ENCODE measurements around the gene DAD1. TPM values are rescaled to one million over a fixed set of nuclear protein-coding genes. Genes with fewer than 3 reads are reported as not detected.

The DAD1 gene
- total RNA-seq, 1 experiment from 2014 or later: 155 TPM

DNA sequence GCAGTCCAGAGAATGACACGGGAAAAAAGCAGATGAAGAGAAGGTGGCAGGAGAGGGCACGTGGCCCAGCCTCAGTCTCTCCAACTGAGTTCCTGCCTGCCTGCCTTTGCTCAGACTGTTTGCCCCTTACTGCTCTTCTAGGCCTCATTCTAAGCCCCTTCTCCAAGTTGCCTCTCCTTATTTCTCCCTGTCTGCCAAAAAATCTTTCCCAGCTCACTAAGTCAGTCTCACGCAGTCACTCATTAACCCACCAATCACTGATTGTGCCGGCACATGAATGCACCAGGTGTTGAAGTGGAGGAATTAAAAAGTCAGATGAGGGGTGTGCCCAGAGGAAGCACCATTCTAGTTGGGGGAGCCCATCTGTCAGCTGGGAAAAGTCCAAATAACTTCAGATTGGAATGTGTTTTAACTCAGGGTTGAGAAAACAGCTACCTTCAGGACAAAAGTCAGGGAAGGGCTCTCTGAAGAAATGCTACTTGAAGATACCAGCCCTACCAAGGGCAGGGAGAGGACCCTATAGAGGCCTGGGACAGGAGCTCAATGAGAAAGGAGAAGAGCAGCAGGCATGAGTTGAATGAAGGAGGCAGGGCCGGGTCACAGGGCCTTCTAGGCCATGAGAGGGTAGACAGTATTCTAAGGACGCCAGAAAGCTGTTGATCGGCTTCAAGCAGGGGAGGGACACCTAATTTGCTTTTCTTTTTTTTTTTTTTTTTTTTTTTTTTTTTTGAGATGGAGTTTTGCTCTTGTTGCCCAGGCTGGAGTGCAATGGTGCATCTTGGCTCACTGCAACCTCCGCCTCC is 40.9 kb downstream of the DAD1 start:
- BruUV-seq (replicated peaks): no TSS peak
- POLR2A ChIA-PET (ENCODE audit: unreplicated experiment): no interaction called here
- intact Hi-C loops (cut with micrococcal nuclease; ENCODE audit: unreplicated experiment): no loop called here

DNA sequence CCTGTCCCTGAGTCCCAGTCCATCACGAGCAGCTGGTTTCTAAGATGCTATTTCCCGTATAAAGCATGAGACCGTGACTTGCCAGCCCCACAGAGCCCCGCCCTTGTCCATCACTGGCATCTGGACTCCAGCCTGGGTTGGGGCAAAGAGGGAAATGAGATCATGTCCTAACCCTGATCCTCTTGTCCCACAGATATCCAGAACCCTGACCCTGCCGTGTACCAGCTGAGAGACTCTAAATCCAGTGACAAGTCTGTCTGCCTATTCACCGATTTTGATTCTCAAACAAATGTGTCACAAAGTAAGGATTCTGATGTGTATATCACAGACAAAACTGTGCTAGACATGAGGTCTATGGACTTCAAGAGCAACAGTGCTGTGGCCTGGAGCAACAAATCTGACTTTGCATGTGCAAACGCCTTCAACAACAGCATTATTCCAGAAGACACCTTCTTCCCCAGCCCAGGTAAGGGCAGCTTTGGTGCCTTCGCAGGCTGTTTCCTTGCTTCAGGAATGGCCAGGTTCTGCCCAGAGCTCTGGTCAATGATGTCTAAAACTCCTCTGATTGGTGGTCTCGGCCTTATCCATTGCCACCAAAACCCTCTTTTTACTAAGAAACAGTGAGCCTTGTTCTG is 41.6 kb downstream of the DAD1 start:
- H3K4me3 ChIP-seq: no peak overlapping the region
- no peaks in the 10 kb centered on the region for H3K36me3 ChIP-seq (ENCODE audit: low read depth)
- intact Hi-C loops (cut with micrococcal nuclease; ENCODE audit: unreplicated experiment): no loop called here
- H3K4me1 ChIP-seq (replicated peaks; ENCODE audit: insufficient read depth): no peaks in the 10 kb centered on the region
- no peaks in the 10 kb centered on the region for H3F3A ChIP-seq (ENCODE audit: insufficient read depth, low read depth)
- no peaks in the 10 kb centered on the region for H3K27me3 ChIP-seq (ENCODE audit: insufficient read depth, low read depth)
- ChIA-PET POLR2A (ENCODE audit: unreplicated experiment) (no interaction called here), CTCF (no interaction called here)
- no peaks in the 10 kb centered on the region for H3K79me2 ChIP-seq (ENCODE audit: low read depth)
- no peak overlapping the region for H2AFZ ChIP-seq
- no peak for DNase-seq
- no peaks in the 10 kb centered on the region for H4K20me1 ChIP-seq (ENCODE audit: insufficient read depth)
- H3K9me3 ChIP-seq (ENCODE audit: insufficient read depth, low read depth): no peaks in the 10 kb centered on the region
- H3K9me2 ChIP-seq (ENCODE audit: insufficient read depth): no peaks in the 10 kb centered on the region
- no peak overlapping the region for H3K4me2 ChIP-seq
- no peak for TF ChIP-seq EZH2 (IDR thresholded peaks at IDR 0.05; ENCODE audit: low read depth)
- TF ChIP-seq, protein P1, sequence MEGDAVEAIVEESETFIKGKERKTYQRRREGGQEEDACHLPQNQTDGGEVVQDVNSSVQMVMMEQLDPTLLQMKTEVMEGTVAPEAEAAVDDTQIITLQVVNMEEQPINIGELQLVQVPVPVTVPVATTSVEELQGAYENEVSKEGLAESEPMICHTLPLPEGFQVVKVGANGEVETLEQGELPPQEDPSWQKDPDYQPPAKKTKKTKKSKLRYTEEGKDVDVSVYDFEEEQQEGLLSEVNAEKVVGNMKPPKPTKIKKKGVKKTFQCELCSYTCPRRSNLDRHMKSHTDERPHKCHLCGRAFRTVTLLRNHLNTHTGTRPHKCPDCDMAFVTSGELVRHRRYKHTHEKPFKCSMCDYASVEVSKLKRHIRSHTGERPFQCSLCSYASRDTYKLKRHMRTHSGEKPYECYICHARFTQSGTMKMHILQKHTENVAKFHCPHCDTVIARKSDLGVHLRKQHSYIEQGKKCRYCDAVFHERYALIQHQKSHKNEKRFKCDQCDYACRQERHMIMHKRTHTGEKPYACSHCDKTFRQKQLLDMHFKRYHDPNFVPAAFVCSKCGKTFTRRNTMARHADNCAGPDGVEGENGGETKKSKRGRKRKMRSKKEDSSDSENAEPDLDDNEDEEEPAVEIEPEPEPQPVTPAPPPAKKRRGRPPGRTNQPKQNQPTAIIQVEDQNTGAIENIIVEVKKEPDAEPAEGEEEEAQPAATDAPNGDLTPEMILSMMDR (conservative IDR thresholded peaks at IDR 0.05): no peak
- H3K27ac ChIP-seq: no peak overlapping the region
- BruUV-seq (replicated peaks): no TSS peak

More for the DNA sequence above, 40.9 kb downstream of the DAD1 start:
- DNase-seq: no peak
- H3K4me3 ChIP-seq: no peak overlapping the region
- no peaks in the 10 kb centered on the region for H3K36me3 ChIP-seq (ENCODE audit: low read depth)
- no peak overlapping the region for H2AFZ ChIP-seq
- no peaks in the 10 kb centered on the region for H3K9me3 ChIP-seq (ENCODE audit: insufficient read depth, low read depth)
- H3K4me1 ChIP-seq (replicated peaks; ENCODE audit: insufficient read depth): no peaks in the 10 kb centered on the region
- no peaks in the 10 kb centered on the region for H3K9me2 ChIP-seq (ENCODE audit: insufficient read depth)
- no peak overlapping the region for H3K27ac ChIP-seq
- CTCF ChIA-PET: no interaction called here
- no peaks in the 10 kb centered on the region for H4K20me1 ChIP-seq (ENCODE audit: insufficient read depth)
- TF ChIP-seq, protein P1 (conservative IDR thresholded peaks at IDR 0.05): no peak
- TF ChIP-seq EZH2 (IDR thresholded peaks at IDR 0.05; ENCODE audit: low read depth): no peak
- no peaks in the 10 kb centered on the region for H3K79me2 ChIP-seq (ENCODE audit: low read depth)
- no peak overlapping the region for H3K4me2 ChIP-seq
- H3F3A ChIP-seq (ENCODE audit: insufficient read depth, low read depth): no peaks in the 10 kb centered on the region
- no peaks in the 10 kb centered on the region for H3K27me3 ChIP-seq (ENCODE audit: insufficient read depth, low read depth)

DNA sequence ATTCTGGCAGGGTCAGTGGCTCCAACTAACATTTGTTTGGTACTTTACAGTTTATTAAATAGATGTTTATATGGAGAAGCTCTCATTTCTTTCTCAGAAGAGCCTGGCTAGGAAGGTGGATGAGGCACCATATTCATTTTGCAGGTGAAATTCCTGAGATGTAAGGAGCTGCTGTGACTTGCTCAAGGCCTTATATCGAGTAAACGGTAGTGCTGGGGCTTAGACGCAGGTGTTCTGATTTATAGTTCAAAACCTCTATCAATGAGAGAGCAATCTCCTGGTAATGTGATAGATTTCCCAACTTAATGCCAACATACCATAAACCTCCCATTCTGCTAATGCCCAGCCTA is 42.3 kb downstream of the DAD1 start:
- Histone ChIP-seq H3K4me2 (no peak overlapping the region), H2AFZ (no peak overlapping the region), H3K4me3 (no peak overlapping the region), H3F3A (ENCODE audit: insufficient read depth, low read depth) (no peaks in the 10 kb centered on the region), H3K79me2 (ENCODE audit: low read depth) (no peaks in the 10 kb centered on the region), H3K9me2 (ENCODE audit: insufficient read depth) (no peaks in the 10 kb centered on the region), H3K36me3 (ENCODE audit: low read depth) (no peaks in the 10 kb centered on the region), H3K27ac (no peak overlapping the region), H3K4me1 (replicated peaks; ENCODE audit: insufficient read depth) (no peaks in the 10 kb centered on the region), H3K9me3 (ENCODE audit: insufficient read depth, low read depth) (no peaks in the 10 kb centered on the region), H3K27me3 (ENCODE audit: insufficient read depth, low read depth) (no peaks in the 10 kb centered on the region), H4K20me1 (ENCODE audit: insufficient read depth) (no peaks in the 10 kb centered on the region)
- no peak for DNase-seq
- ChIA-PET CTCF (no interaction called here), POLR2A (ENCODE audit: unreplicated experiment) (no interaction called here)
- TF ChIP-seq, protein P1 (conservative IDR thresholded peaks at IDR 0.05): no peak
- TF ChIP-seq EZH2 (IDR thresholded peaks at IDR 0.05; ENCODE audit: low read depth): no peak
- BruUV-seq (replicated peaks): no TSS peak
- intact Hi-C loops (cut with micrococcal nuclease; ENCODE audit: unreplicated experiment): no loop called here
